Stomach (tissue), 9 donors: ENCODE data around the gene TMEM72. TPM values are rescaled to one million over a fixed set of nuclear protein-coding genes. Genes with fewer than 3 reads are reported as not detected.

Experiments
- DNase-seq, 2 donors: peaks; one replicate each; pipeline versions ENCODE4 v3.0.0 to v3.0.0-alpha.2; 2013 to 2019
- H3K27ac ChIP-seq, 5 donors: fragments of 200-600 bp in 4 of 5; sonication (generic) in 4 of 5; one replicate each; pipeline ENCODE4 v1.5.1; 2013 to 2019; ENCODE audit warnings: mild to moderate bottlenecking in 1 of 5, moderate library complexity in 1 of 5
- H3K27me3 ChIP-seq, 3 donors: fragments of 200-600 bp; sonication (generic); one replicate each; pipeline ENCODE4 v1.5.1; 2017 to 2019; ENCODE audit warnings: mixed run types in 1 of 3
- H3K36me3 ChIP-seq, 4 donors: fragments of 200-600 bp; sonication (generic); 1 replicate in 3 of 4; 2 replicates in 1 of 4; pipeline ENCODE4 v1.5.1; 2016 to 2019
- H3K4me1 ChIP-seq, 4 donors: fragments of 200-600 bp; sonication (generic); one replicate each; pipeline ENCODE4 v1.5.1; 2016 to 2019
- H3K4me3 ChIP-seq, 4 donors: fragments of 200-600 bp; sonication (generic) in 3 of 4; one replicate each; pipeline ENCODE4 v1.5.1; 2016 to 2019; ENCODE audit warnings: mild to moderate bottlenecking in 1 of 4
- H3K9me3 ChIP-seq, 4 donors: fragments of 200-600 bp; sonication (generic); one replicate each; pipeline ENCODE4 v1.5.1; 2016 to 2019
- EP300 ChIP-seq: sonication (generic); formaldehyde crosslinking; IDR thresholded peaks from one replicate; pipeline ENCODE4 v1.6.1; 2017; ENCODE audit warnings: antibody characterized with exemption
- POLR2A ChIP-seq, 4 donors: fragments of 450-650 bp; IDR thresholded peaks; one replicate each; pipeline ENCODE4 v1.6.1; 2016; ENCODE audit warnings: antibody characterized with exemption in 4 of 4, control low read depth in 2 of 4, mild to moderate bottlenecking in 1 of 4, moderate library complexity in 1 of 4
- POLR2AphosphoS5 ChIP-seq, 3 donors: sonication (generic); formaldehyde crosslinking; IDR thresholded peaks; one replicate each; pipeline ENCODE4 v1.6.1; 2016; ENCODE audit warnings: antibody characterized with exemption in 3 of 3
- WGBS, 5 donors: extraction: QIAGEN DNeasy Blood & Tissue Kit in 3 of 5; methylation state at CpG; one replicate each; pipeline versions ENCODE4 v1.1.5 to v1.1.7; 2013 to 2018; 5-methylcytosine and 5-hydroxymethylcytosine counted together
- intact Hi-C: fragments of 100-400 bp; cut with DNase I; formaldehyde crosslinking; loops from one replicate; pipeline ENCODE4 v1.15.1; 2023; ENCODE audit warnings: low total_unique reads
- polyA plus RNA-seq, 3 donors: library from polyadenylated mRNA; stranded (reverse); fragments of 200-250 nt; gene quantifications; one replicate each; pipeline ENCODE4 v1.2.3, GENCODE V29; 2013
- total RNA-seq, 5 donors: library from RNA; depleted of rRNA; stranded (reverse); fragments of >200 nt; gene quantifications; one replicate each; pipeline versions ENCODE4 v1.1.0 to v1.2.3, GENCODE V29; 2014 to 2016
- TF ChIP-seq, protein P1 (sequence below), 7 experiments: fragments of 450-650 bp in 4 of 7; fragments of 200-600 bp in 3 of 7; sonication (generic) in 3 of 7; IDR thresholded peaks; one replicate each; pipeline ENCODE4 v1.5.1; 2016 to 2019; ENCODE audit warnings: antibody characterized with exemption in 7 of 7, control low read depth in 2 of 7, mild to moderate bottlenecking in 1 of 7
- donor health status: healthy with polysubstance abuse.
- donor health status: Bipolar disorder and iron deficiency.
- donor health status: healthy.

Gene TMEM72
- total and polyA plus RNA-seq, 8 donors, result 0.13 to 30.4 (median 1.3) TPM; not detected in 5

DNA sequence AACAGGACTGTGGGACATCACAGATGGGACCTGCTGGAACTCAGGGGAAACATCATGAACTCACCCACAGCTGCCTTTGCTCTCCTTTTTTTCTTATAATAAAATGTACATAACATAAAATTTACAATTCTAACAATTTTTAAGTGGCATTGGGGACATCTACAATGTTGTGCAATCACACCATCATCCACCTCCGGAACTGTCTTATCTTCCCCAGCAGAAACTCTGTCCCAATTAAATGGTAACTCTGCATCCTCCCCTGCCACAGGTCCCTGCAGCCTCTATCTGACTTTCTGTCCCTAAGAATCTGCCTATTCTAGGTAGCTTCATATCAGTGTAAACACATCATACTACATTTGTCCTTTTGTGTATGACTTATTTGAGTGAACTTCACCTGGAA lies 19.4 kb upstream of the TMEM72 start:
- no peaks in the 10 kb centered on the region for H3K9me3 ChIP-seq
- no peaks in the 10 kb centered on the region for H3K36me3 ChIP-seq
- TF ChIP-seq, protein P1, sequence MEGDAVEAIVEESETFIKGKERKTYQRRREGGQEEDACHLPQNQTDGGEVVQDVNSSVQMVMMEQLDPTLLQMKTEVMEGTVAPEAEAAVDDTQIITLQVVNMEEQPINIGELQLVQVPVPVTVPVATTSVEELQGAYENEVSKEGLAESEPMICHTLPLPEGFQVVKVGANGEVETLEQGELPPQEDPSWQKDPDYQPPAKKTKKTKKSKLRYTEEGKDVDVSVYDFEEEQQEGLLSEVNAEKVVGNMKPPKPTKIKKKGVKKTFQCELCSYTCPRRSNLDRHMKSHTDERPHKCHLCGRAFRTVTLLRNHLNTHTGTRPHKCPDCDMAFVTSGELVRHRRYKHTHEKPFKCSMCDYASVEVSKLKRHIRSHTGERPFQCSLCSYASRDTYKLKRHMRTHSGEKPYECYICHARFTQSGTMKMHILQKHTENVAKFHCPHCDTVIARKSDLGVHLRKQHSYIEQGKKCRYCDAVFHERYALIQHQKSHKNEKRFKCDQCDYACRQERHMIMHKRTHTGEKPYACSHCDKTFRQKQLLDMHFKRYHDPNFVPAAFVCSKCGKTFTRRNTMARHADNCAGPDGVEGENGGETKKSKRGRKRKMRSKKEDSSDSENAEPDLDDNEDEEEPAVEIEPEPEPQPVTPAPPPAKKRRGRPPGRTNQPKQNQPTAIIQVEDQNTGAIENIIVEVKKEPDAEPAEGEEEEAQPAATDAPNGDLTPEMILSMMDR (IDR thresholded peaks at IDR 0.05), result no peak
- TF ChIP-seq POLR2AphosphoS5 (IDR thresholded peaks at IDR 0.05) (no peak), POLR2A (IDR thresholded peaks at IDR 0.05) (no peak), EP300 (no peak)
- no peaks in the 10 kb centered on the region for H3K4me1 ChIP-seq
- DNase-seq, result no peak
- no peaks in the 10 kb centered on the region for H3K27me3 ChIP-seq
- H3K27ac ChIP-seq, result no peak overlapping the region
- intact Hi-C loops, result no loop called here
- H3K4me3 ChIP-seq, result no peak overlapping the region
- 85 to 100% (median 89%) methylated on average over 1 of the region's 1 CpG for WGBS, 5 donors

DNA sequence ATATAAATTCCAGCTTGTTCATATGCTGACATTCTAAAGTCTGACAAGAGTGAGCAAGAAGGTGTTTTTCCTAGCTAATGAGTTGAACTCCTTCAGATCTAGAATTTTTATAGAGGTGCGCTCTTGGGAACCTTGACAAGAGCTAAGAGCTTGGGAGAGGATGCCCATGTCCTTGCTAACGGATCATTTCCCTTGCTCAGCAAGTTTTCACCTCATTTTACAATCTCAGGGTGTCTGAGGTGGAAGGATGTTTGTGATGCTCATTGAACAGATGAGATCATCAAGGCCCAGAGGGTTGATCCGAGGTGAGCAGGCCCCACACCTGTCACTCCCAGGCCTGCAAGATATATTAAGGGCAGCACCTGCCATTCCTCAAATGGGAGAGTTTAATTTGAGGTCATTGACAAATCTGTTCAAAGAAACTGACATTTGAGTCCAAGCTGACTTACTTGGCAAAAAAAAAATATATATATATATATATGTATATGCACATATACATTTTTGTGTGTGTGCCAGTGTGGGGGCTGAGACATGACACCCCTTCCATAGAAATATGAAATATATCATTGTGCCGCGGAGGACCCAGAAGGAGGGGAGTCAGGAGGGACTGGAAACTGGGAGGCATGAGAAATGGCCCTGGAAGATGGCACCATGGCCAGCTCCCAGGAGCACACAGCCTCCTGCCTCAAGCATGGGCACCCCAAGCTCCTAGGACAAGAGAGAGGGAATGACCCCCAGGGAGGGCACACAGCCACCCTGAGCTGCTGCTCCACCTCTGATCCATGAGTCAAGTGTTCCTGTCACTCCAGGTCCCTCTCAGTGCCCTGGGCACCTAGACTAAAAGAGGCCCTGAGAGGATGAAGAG lies 17.3 kb upstream of the TMEM72 start:
- Histone ChIP-seq H3K27me3 (no peaks in the 10 kb centered on the region), H3K27ac (no peak overlapping the region), H3K36me3 (no peaks in the 10 kb centered on the region), H3K4me1 (no peaks in the 10 kb centered on the region), H3K9me3 (peaks cover 0 to 4% (median 0%) of the 10 kb centered on the region in 4 donors), H3K4me3 (no peak overlapping the region)
- WGBS, 5 donors, result 88 to 95% (median 92%) methylated on average over 5 of the region's 5 CpGs
- intact Hi-C loops, result no loop called here
- TF ChIP-seq EP300, result no peak
- no peak for TF ChIP-seq POLR2A (IDR thresholded peaks at IDR 0.05)
- TF ChIP-seq POLR2AphosphoS5 (IDR thresholded peaks at IDR 0.05), result no peak
- TF ChIP-seq, protein P1 (IDR thresholded peaks at IDR 0.05), result no peak
- no peak for DNase-seq

DNA sequence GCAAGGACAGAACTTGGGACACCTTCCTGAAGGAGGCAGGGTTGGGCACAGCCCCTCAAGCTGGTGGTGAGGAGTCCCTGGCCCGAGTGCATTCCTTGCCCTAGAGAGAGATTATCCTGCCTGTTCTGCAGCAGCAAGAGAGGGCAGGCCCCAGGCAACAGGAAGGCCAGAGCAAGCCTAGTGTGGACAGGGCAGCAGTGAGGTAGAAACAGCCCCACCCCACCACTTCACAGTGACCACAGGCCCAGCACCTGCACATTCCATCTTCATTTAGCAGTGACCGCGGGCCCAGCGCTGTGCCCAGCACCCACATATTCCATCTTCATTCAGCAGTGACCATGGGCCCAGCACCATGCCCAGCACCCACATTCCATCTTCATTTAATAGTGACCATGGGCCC lies 16.4 kb upstream of the TMEM72 start:
- Histone ChIP-seq H3K27ac (no peak overlapping the region), H3K27me3 (no peaks in the 10 kb centered on the region), H3K4me3 (no peak overlapping the region), H3K4me1 (no peaks in the 10 kb centered on the region), H3K9me3 (peaks cover 0 to 4% (median 0%) of the 10 kb centered on the region in 4 donors), H3K36me3 (no peaks in the 10 kb centered on the region)
- TF ChIP-seq EP300, result no peak
- no peak for TF ChIP-seq POLR2AphosphoS5 (IDR thresholded peaks at IDR 0.05)
- no peak for TF ChIP-seq POLR2A (IDR thresholded peaks at IDR 0.05)
- TF ChIP-seq, protein P1 (IDR thresholded peaks at IDR 0.05), result no peak
- WGBS, 5 donors, result 82 to 91% (median 88%) methylated on average over 4 of the region's 4 CpGs
- no peak for DNase-seq
- intact Hi-C loops, result no loop called here

DNA sequence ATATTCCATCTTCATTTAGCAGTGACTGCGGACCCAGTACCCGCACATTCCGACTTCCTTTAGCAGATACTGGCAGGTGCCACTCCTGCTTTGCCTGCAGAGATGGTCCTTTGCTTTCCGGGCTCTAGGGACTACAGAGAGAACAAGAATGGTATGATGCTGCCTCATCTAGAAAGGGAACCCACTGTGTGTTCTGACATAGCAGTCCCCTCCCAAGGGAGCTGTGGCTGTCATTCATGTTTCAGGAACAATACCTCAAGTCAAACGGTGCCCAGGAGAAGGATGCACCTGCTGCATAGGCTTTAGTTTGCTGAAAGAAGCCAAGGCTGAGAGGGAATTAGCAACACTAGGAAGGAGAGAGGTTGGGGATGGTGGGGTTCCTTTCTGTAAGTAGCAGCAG lies 15.9 kb upstream of the TMEM72 start:
- no peaks in the 10 kb centered on the region for H3K27me3 ChIP-seq
- no peak overlapping the region for H3K27ac ChIP-seq
- no peak for TF ChIP-seq EP300
- TF ChIP-seq, protein P1 (IDR thresholded peaks at IDR 0.05), result no peak
- no peak for TF ChIP-seq POLR2AphosphoS5 (IDR thresholded peaks at IDR 0.05)
- no peak for TF ChIP-seq POLR2A (IDR thresholded peaks at IDR 0.05)
- no peak overlapping the region for H3K4me3 ChIP-seq
- no peak for DNase-seq
- H3K4me1 ChIP-seq, result no peaks in the 10 kb centered on the region
- peaks cover 0 to 4% (median 0%) of the 10 kb centered on the region in 4 donors for H3K9me3 ChIP-seq
- intact Hi-C loops, result no loop called here
- 81 to 88% (median 84%) methylated on average over 5 of the region's 5 CpGs for WGBS, 5 donors
- no peaks in the 10 kb centered on the region for H3K36me3 ChIP-seq
